BE2C (cell line): ENCODE measurements around the gene KRTAP10-3.

ENCODE experiments used
- DNase-seq: peaks from one replicate; pipeline ENCODE4 v3.0.0-alpha.2; 2020
- H3K27me3 ChIP-seq: fragments of 250-450 bp; sonication (Bioruptor Pico); 2 replicates; pipeline ENCODE4 v1.5.1; 2020; ENCODE audit warnings: mild to moderate bottlenecking
- H3K36me3 ChIP-seq: fragments of 250-450 bp; sonication (Bioruptor Pico); 2 replicates; pipeline ENCODE4 v1.5.1; 2020; ENCODE audit warnings: mild to moderate bottlenecking
- H3K4me1 ChIP-seq: fragments of 250-450 bp; sonication (Bioruptor Pico); 2 replicates; pipeline ENCODE4 v1.5.1; 2020
- H3K4me3 ChIP-seq: 2 replicates; pipeline ENCODE4 v1.5.1; 2011; ENCODE audit warnings: low read depth, low read length
- H3K9me3 ChIP-seq: fragments of 250-450 bp; sonication (Bioruptor Pico); 2 replicates; pipeline ENCODE4 v1.5.1; 2020
- TF ChIP-seq, protein P1 (sequence below): IDR thresholded peaks from 2 replicates; pipeline ENCODE4 v1.5.1; 2012; ENCODE audit warnings: mild to moderate bottlenecking, low read depth, low read length

KRTAP10-3 gene

DNA sequence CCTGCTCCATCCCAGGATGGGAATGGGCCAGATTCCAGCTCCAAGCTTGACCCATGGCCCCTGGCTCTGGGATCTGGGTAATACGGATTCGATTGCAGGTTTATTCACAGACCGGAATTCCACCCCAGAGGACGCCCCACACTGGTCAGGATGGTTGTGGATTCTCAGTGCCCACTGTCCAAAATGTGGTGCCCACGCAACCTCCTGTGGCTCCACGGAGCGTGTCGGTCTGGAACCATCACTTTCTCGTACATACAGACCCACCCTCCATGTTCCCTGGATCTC, 50.2 kb downstream of the KRTAP10-3 start:
- no peak for DNase-seq
- H3K36me3 ChIP-seq: no peaks in the 10 kb centered on the region
- peaks cover 52% of the 10 kb centered on the region for H3K27me3 ChIP-seq
- H3K4me3 ChIP-seq: no peak overlapping the region
- TF ChIP-seq, protein P1, sequence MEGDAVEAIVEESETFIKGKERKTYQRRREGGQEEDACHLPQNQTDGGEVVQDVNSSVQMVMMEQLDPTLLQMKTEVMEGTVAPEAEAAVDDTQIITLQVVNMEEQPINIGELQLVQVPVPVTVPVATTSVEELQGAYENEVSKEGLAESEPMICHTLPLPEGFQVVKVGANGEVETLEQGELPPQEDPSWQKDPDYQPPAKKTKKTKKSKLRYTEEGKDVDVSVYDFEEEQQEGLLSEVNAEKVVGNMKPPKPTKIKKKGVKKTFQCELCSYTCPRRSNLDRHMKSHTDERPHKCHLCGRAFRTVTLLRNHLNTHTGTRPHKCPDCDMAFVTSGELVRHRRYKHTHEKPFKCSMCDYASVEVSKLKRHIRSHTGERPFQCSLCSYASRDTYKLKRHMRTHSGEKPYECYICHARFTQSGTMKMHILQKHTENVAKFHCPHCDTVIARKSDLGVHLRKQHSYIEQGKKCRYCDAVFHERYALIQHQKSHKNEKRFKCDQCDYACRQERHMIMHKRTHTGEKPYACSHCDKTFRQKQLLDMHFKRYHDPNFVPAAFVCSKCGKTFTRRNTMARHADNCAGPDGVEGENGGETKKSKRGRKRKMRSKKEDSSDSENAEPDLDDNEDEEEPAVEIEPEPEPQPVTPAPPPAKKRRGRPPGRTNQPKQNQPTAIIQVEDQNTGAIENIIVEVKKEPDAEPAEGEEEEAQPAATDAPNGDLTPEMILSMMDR: no peak
- no peaks in the 10 kb centered on the region for H3K4me1 ChIP-seq
- no peaks in the 10 kb centered on the region for H3K9me3 ChIP-seq
